Nephron (organoid): ENCODE data around the gene IKBKE.

Experiments used
- H3K27ac Mint-ChIP-seq, 3 experiments: 2 replicates each; pipeline ENCODE4 v1.8.0; 2020; ENCODE audit warnings: mixed read lengths in 3 of 3, mild to moderate bottlenecking in 2 of 3, moderate library complexity in 1 of 3
- H3K27me3 Mint-ChIP-seq: 2 replicates; pipeline ENCODE4 v1.8.0; 2021; ENCODE audit warnings: low read depth, mild to moderate bottlenecking, moderate library complexity, mixed read lengths
- H3K36me3 Mint-ChIP-seq: 2 replicates; pipeline ENCODE4 v1.8.0; 2020; ENCODE audit warnings: low read depth, mixed read lengths
- H3K4me1 Mint-ChIP-seq: 2 replicates; pipeline ENCODE4 v1.8.0; 2020; ENCODE audit warnings: mixed read lengths
- H3K4me3 Mint-ChIP-seq, 3 experiments: 2 replicates each; pipeline ENCODE4 v1.8.0; 2020; ENCODE audit warnings: mild to moderate bottlenecking in 3 of 3, mixed read lengths in 3 of 3, moderate library complexity in 2 of 3
- H3K9me3 Mint-ChIP-seq: 2 replicates; pipeline ENCODE4 v1.8.0; 2020; ENCODE audit warnings: mixed read lengths
- TF ChIP-seq, protein P1 (sequence below), 3 experiments: fragments of 200-600 bp; sonication (generic); IDR thresholded peaks; one replicate each; pipeline ENCODE4 v1.5.0; 2021; ENCODE audit warnings: antibody characterized with exemption in 3 of 3; ENCODE audit not compliant: unreplicated experiment in 3 of 3

Gene IKBKE

GRCh38 chr1:206466840-206467649 lies 3.2 kb upstream of the IKBKE start:
- Mint-ChIP-seq H3K4me1 (peaks cover 54% of the 10 kb centered on the region), H3K27me3 (peaks cover 13% of the 10 kb centered on the region), H3K36me3 (peaks cover 7% of the 10 kb centered on the region), H3K9me3 (no peaks in the 10 kb centered on the region), H3K4me3 (peak overlapping the region in 1 of 3 experiments; percentile 30), H3K27ac (peak overlapping the region in 1 of 3 experiments; percentile 5)
- TF ChIP-seq, protein P1, sequence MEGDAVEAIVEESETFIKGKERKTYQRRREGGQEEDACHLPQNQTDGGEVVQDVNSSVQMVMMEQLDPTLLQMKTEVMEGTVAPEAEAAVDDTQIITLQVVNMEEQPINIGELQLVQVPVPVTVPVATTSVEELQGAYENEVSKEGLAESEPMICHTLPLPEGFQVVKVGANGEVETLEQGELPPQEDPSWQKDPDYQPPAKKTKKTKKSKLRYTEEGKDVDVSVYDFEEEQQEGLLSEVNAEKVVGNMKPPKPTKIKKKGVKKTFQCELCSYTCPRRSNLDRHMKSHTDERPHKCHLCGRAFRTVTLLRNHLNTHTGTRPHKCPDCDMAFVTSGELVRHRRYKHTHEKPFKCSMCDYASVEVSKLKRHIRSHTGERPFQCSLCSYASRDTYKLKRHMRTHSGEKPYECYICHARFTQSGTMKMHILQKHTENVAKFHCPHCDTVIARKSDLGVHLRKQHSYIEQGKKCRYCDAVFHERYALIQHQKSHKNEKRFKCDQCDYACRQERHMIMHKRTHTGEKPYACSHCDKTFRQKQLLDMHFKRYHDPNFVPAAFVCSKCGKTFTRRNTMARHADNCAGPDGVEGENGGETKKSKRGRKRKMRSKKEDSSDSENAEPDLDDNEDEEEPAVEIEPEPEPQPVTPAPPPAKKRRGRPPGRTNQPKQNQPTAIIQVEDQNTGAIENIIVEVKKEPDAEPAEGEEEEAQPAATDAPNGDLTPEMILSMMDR (IDR thresholded peaks at IDR 0.05; ENCODE audit: unreplicated experiment in 3 of 3), result no peak

DNA sequence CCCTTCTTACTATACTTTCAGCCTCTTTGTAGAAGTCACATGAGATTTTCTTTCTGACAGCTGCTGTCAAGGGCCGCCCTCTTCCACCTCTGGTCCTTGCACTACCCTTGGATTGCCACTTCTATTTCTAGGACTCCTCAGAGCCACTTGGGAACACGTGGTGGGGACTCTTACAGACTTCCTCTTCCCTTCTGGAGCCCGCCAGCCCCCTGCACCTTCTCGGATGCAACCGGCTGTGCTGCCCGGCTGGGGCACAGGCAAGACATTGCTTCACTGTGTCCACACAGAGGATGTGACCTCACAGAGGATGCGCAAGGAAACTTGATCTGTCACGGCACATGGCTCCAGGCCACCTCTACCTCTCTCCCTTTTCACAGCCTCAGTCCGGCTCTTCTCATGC lies 2.4 kb upstream of the IKBKE start:
- TF ChIP-seq, protein P1 (IDR thresholded peaks at IDR 0.05; ENCODE audit: unreplicated experiment in 3 of 3), result no peak
- Mint-ChIP-seq H3K27me3 (peaks cover 13% of the 10 kb centered on the region), H3K4me3 (no peak overlapping the region), H3K9me3 (no peaks in the 10 kb centered on the region), H3K27ac (peak overlapping the region in 1 of 3 experiments; percentile 5), H3K36me3 (peaks cover 7% of the 10 kb centered on the region), H3K4me1 (peaks cover 61% of the 10 kb centered on the region)

GRCh38 chr1:206468571-206468970 lies 1.7 kb upstream of the IKBKE start:
- Mint-ChIP-seq H3K27me3 (peaks cover 16% of the 10 kb centered on the region), H3K4me1 (peaks cover 66% of the 10 kb centered on the region), H3K4me3 (peak overlapping the region in 1 of 3 experiments; percentile 11), H3K36me3 (peaks cover 8% of the 10 kb centered on the region), H3K9me3 (no peaks in the 10 kb centered on the region), H3K27ac (peak overlapping the region in 2 of 3 experiments; percentile 2 to 43)
- TF ChIP-seq, protein P1 (IDR thresholded peaks at IDR 0.05; ENCODE audit: unreplicated experiment in 3 of 3), result no peak

DNA sequence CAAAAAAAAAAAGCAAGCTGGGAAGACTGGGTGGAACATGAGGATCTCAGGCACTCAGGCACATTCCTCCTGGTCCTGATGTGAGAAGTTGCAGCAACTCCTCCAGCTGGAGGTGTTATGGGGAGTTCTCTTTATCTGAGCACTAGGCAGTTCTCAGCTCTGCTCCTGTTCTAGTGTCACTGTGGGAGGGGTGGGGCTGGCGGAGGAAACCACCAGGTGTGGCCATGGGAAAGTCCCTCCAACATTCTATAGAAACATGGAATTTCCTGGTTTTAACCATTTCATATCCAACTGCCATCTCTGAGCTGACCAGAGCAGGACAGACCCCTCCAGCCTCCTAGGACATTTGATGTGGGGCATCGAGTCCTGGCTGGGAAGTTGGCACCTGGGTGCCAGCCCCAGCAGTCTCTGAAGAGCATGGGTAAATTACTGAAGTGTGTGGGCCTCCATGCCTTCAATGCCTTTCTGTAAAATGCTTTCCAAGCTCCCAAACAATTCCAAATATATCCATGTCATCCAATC lies 804 bp upstream of the IKBKE start:
- TF ChIP-seq, protein P1 (IDR thresholded peaks at IDR 0.05; ENCODE audit: unreplicated experiment in 3 of 3), result no peak

DNA sequence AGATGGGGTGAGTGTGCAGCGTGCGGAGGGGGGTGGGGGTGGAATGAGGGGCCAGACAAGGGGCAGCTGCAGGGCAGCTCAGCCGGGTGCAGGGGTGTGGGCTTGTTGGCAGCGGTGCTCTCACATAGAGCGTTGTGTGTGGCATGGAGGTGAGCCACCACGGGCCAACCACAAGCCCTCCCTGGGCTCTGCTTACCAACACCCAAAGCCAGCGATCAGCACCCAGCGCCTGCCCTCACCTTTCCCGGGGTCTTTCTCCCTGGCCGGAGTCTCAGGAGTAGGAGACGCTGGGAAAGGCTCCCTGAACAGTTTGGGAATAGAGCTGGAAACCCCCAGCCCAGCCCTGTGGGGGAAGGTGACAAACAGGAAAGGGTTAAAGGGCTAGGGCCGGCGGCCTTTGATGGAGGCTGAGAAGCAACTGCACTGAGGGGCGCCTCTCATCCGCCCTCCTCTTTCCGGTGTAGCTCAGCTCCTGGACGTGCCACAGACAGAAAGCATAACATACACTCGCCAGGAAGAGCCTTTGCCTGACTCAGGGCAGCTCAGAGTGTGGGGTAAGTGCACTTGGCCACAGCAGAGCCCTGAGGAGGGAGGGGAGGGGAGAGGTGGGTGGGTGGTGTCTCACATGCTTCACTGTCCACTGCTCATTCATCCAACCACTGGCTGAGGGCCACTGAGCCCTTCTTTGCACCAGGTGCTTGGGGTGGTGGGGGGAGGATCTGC lies 577 bp downstream of the IKBKE start:
- H3K27ac Mint-ChIP-seq, result peak overlapping the region; percentile 68 to 91 (median 79)
- TF ChIP-seq, protein P1 (IDR thresholded peaks at IDR 0.05; ENCODE audit: unreplicated experiment in 3 of 3), result peak in 1 of 3 experiments; percentile 0
- peaks cover 14% of the 10 kb centered on the region for H3K36me3 Mint-ChIP-seq
- H3K4me3 Mint-ChIP-seq, result peak overlapping the region; percentile 78 to 84 (median 80)
- H3K4me1 Mint-ChIP-seq, result peaks cover 61% of the 10 kb centered on the region
- no peaks in the 10 kb centered on the region for H3K9me3 Mint-ChIP-seq
- peaks cover 18% of the 10 kb centered on the region for H3K27me3 Mint-ChIP-seq

More for the DNA sequence above, 804 bp upstream of the IKBKE start:
- peak overlapping the region; percentile 78 to 84 (median 80) for H3K4me3 Mint-ChIP-seq
- H3K27ac Mint-ChIP-seq, result peak overlapping the region in 1 of 3 experiments; percentile 15
- H3K36me3 Mint-ChIP-seq, result peaks cover 7% of the 10 kb centered on the region
- peaks cover 16% of the 10 kb centered on the region for H3K27me3 Mint-ChIP-seq
- H3K4me1 Mint-ChIP-seq, result peaks cover 66% of the 10 kb centered on the region
- no peaks in the 10 kb centered on the region for H3K9me3 Mint-ChIP-seq
